HG03575 (cell line): ENCODE measurements around the gene ECE2.
"Not testable (repeated sequence)": the region's sequence is repeated elsewhere in the genome, so short reads cannot be mapped to it uniquely, and the experiment has no call there.

Experiments
- ATAC-seq: cut with Tn5 transposase; IDR thresholded peaks from one replicate; pipeline ENCODE4 v1.9.1; 2021; ENCODE audit not compliant: unreplicated experiment, insufficient number of reproducible peaks, low FRiP score; ENCODE audit errors: extremely low read depth

ECE2 gene

GRCh38 chr3:184325715-184326369 lies 50.0 kb downstream of the ECE2 start:
- ATAC-seq = no peak

GRCh38 chr3:184327171-184327570 lies 51.3 kb downstream of the ECE2 start:
- no peak for ATAC-seq

- no peak for ATAC-seq
Observed at GRCh38 chr3:184328516-184328915, 52.7 kb downstream of the ECE2 start.

DNA sequence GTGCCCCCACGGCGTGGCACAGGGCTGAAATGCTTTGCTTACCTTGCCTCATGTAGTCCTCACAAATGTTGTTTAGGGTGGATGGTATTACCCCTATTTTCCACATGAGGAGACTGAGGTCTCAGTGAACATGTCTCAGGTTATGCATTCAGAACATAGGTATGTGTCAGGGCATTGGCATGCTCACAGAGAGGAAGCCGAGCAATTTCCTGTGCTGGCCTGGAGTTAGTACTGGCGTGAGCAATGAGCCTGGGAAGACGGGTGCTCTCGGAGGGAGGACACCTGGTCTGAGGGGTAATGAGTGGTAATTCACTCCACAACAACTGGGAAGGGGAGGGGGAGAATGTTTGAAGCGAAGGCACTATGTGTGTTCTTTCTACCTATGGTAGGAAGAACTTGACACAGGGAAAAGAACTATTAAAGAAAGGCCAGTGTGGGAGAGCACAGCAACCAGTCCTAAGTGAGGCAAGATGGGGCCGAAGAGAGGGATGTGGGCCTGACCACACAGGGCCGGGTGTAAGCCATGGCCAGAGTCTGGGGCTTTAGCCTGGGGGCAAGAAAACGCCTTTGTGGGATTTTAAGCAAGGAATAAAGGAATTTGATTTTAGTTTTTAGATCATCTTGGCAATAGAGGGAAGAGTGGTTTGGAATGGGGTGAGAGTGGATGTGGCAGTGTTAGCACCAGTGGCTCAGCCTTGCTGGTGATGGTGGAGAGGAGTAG lies 56.7 kb downstream of the ECE2 start:
- no peak for ATAC-seq

DNA sequence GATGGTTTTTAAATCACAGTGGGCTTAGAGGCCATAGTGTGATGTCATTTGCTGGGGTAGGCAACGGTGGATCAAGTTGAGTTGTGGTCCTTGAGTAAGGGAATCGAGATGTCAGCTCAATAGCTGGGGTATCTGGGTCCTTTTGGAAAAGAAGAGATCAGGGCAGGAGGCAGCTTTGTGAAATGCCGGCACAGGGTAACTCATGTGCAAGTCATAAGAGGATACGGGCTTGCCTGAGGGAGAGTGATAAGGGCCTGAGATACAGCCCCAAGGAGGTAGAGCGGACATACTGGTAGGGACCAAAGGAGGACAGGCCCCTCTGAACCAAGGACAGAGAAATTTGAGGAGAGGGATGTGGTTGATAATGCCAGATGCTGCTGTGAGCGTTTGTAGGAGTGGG lies 57.4 kb downstream of the ECE2 start:
- no peak for ATAC-seq

DNA sequence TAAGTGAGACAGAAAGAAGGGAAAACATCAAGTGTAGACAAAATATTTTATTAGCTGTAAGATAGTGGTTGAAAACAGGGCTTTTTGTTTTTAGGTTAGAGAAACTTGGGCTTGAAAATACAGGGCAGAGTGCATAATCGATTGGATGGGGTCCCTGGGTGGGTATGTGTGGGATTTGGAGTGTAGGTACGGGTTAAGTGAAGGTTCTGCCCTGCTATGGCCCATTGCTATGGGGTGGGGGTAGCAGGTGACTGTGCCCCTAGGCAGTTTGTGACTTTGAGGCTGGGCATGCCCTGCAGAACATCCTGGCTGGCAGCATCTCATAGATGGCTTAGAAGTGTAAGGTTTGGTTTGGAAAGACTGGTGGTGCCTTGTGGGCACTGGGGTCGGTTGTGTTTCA lies 57.9 kb downstream of the ECE2 start:
- no peak for ATAC-seq

DNA sequence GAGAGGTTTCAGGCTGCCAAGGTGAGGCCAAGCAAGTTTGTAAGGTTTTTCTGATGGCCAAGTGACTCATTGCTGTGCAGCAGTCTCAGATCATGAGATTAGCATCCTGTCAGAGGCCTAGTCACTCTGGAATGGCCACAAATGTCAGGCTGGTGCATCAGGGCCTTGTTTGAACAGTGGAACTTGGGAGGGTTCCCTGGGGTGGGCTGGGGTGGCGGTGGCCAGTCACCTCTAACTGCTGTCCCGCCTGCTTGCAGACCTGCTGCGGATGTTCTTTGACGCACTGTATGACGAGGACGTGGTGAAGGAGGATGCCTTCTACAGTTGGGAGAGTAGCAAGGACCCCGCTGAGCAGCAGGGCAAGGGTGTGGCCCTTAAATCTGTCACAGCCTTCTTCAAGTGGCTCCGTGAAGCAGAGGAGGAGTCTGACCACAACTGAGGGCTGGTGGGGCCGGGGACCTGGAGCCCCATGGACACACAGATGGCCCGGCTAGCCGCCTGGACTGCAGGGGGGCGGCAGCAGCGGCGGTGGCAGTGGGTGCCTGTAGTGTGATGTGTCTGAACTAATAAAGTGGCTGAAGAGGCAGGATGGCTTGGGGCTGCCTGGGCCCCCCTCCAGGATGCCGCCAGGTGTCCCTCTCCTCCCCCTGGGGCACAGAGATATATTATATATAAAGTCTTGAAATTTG lies 58.8 kb downstream of the ECE2 start:
- no peak for ATAC-seq

GRCh38 chr3:184335291-184335660 lies 59.5 kb downstream of the ECE2 start:
- ATAC-seq = no peak

DNA sequence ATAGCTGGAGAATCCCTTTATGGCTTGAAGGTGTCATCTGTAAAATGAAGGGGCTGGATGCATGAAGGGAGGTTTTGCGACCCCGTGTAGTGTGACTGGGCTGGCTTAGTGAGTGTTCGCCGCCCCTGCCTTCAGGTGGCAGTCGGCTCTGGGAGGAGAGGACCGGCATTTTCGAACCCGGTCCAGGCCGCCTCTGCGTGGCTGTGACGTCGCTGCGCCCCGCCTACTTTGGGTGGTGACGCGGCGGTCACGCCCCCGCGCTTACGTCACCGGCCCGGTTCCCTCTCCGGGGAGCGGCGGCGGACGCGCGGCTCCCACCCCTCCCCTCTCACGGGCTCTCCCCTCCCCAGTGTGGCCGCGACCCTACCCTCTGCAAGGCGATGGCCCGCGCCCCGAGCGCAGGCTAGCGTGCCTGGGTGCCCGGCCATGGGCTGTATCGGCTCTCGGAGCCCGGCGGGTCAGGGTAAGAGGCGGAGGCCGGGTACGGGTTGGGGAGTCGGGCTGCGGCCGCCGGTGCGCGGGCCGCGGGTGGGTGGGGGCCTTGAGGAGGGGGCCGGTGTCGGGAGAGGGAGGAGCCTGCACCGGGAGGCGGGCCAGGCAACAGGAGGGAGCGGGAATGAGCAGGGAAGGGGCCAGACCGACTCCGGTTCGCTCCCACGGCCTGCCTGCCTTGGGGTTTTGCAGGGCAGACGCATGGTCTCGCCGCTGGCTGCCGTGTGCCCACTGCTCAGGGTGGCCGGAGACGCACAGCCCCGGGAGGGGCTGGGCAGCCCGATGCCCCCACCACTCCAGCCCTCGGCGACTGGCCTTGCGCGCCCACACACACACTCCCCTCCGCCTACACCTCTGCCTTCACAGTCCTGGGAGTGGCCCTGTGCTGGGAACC lies 60.1 kb downstream of the ECE2 start:
- no peak for ATAC-seq

DNA sequence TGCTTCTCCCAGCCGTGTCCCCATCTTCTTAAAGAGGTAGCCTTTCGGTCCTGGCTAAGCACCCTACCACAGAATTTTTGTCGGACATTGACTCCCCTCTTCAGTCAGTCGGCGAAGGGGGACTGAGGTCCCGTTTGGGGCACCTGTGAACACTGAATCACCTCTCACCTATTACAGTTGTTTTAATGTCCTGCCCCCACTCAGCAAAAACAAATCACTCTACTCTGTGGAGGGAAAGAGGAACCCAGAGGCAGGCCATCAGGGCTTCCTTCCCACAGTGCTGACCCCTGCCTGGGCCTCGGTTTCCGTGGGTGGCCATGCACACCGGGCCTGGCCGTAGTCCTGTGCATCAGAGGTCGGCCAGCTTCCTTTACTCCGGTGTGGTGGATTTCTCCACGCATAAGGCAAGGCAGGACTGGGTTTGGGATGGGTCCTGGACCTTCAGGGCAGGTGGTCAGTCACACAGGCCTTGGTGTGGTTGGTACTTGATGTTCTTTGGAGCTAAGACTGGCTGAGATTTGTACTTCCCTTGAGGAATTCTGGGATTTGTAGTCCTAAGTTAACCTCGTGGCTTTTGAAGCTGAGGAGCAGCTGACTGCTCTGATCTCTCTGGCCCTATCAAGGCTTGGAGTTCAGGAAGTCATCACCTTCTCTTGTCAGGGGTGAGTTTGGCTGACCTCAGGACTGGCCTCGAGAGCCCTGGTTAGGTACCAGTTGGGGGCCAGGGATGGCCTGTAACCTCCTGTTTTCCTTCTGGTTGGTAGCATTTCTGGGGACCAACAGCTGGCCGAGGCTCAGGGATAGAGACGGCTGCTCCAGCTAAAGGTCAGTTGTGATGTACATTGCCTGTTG lies 61.0 kb downstream of the ECE2 start:
- ATAC-seq = no peak

- ATAC-seq = no peak
Observed at GRCh38 chr3:184337399-184337714, 61.5 kb downstream of the ECE2 start, which contains the start of gene FAM131A. TSS of gene FAM131A (plus strand) at chr3:184337600. CDS start at chr3:184337631, 31 bp downstream.

DNA sequence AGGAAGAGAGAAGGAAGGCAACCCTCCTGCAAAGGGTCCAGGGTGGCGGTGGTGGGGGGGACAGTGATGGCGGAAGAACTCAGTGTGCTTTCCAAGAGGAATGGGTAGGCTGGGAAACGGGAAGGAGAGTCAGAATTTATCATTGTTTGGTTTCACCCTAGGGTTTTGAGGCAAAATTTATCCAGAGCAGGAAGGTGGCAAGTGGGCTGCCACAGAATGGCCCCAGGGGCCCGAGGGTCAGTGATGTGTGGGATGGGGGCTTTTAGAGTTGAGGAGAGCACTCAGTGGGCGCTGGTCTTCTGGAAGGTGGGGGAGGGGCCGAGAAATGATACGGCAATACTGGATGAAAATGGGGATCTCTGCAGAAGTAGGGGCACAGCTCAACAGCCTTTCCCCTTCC lies 62.2 kb downstream of the ECE2 start:
- ATAC-seq = no peak

DNA sequence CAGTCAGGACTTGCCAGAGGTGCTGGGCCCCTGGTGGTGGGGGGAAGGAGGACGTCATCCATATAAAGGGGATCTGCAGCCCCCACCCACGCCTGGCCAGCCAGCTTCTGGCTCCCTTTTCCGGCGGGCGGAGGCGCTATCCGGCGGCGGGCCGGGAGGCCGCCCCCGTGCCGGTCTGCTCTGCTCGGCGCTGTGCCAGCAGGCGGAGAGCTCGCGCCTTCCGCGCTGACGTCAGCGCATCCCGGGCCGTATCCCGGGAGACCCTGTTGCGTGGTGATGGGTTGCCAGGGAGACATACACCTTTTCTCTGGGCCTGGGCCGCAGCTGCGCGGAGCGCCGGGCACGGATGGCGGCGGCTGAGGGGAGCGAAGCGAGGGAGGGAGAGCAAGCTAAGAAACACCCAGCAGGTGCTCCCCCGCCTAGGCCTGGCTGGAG lies 62.7 kb downstream of the ECE2 start:
- no peak for ATAC-seq

GRCh38 chr3:184339001-184339400 lies 63.2 kb downstream of the ECE2 start:
- ATAC-seq = no peak

GRCh38 chr3:184339451-184340135 lies 63.8 kb downstream of the ECE2 start:
- not testable (repeated sequence) for ATAC-seq

GRCh38 chr3:184341925-184342324 lies 66.1 kb downstream of the ECE2 start:
- ATAC-seq = no peak
